GM21723 (cell line): ENCODE data around the gene MINDY3.

ENCODE experiments used
- ATAC-seq: cut with Tn5 transposase; IDR thresholded peaks from one replicate; pipeline ENCODE4 v1.9.1; 2021; ENCODE audit warnings: mild to moderate bottlenecking, moderate library complexity; ENCODE audit not compliant: unreplicated experiment

MINDY3 gene

GRCh38 chr10:15739254-15739970, 120.9 kb downstream of the MINDY3 start:
- ATAC-seq = no peak

DNA sequence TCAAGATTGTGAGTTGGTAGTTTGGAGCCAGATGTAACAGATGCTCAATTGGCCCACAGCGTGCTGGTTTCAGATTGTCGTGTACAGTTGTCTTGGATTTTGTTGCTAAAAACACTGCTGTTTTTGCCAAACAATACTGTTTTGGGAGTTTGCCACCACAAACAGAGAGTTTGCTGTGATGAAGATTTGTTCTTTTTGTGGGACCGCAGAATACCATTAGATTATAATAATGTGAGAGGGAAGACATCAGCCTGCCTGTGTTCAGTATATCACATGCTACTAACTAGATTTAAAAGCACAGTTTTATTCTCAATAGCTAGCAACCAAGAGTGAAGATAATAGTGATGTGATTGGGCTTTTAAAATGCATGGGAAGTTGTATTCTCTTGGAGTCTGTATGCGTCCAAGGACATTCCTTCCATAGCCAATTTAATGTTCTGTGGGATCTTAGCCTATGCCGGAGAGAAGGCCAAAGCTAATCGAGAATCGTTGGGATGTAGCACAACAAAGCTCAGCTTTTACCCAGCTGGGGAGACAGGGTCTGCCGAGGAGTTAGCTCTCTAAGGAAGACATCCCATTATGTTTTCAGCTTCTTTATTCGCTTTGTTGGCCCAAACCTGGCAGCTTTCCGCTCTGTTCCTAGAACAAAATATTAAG, 121.9 kb downstream of the MINDY3 start:
- no peak for ATAC-seq

GRCh38 chr10:15737656-15738055, 122.7 kb downstream of the MINDY3 start:
- no peak for ATAC-seq

- ATAC-seq = no peak
Measured at GRCh38 chr10:15735763-15736162, 124.5 kb downstream of the MINDY3 start.

- no peak for ATAC-seq
Measured at GRCh38 chr10:15730341-15730740, 130.0 kb downstream of the MINDY3 start.

- no peak for ATAC-seq
Measured at GRCh38 chr10:15729890-15730289, 130.4 kb downstream of the MINDY3 start.
